ENCODE data around the gene USF1.
"Not testable (repeated sequence)": the region's sequence is repeated elsewhere in the genome, so short reads cannot be mapped to it uniquely, and the experiment has no call there.

Gene USF1

GRCh38 chr1:161001525-161001924 is 44.3 kb downstream of the USF1 start:
- no peak overlapping the region for H3K4me3 ChIP-seq (ENCODE audit: low read depth, low read length)
- TF ChIP-seq CTCF (IDR thresholded peaks at IDR 0.05; ENCODE audit: low read depth, low read length): no peak

- H3K4me3 ChIP-seq (ENCODE audit: low read depth, low read length): no peak overlapping the region
- no peak for TF ChIP-seq CTCF (IDR thresholded peaks at IDR 0.05; ENCODE audit: low read depth, low read length)
Measured at GRCh38 chr1:161000736-161001480, 44.9 kb downstream of the USF1 start.

- H3K4me3 ChIP-seq (ENCODE audit: low read depth, low read length): no peak overlapping the region
- TF ChIP-seq CTCF (IDR thresholded peaks at IDR 0.05; ENCODE audit: low read depth, low read length): no peak
Measured at GRCh38 chr1:160999376-160999775, 46.4 kb downstream of the USF1 start.

GRCh38 chr1:160997323-160998038 is 48.3 kb downstream of the USF1 start:
- peak; percentile 69 for TF ChIP-seq CTCF (IDR thresholded peaks at IDR 0.05; ENCODE audit: low read depth, low read length)
- no peak overlapping the region for H3K4me3 ChIP-seq (ENCODE audit: low read depth, low read length)

GRCh38 chr1:160996178-160996577 is 49.6 kb downstream of the USF1 start:
- TF ChIP-seq CTCF (IDR thresholded peaks at IDR 0.05; ENCODE audit: low read depth, low read length): no peak
- no peak overlapping the region for H3K4me3 ChIP-seq (ENCODE audit: low read depth, low read length)

GRCh38 chr1:160993544-160994193 is 52.1 kb downstream of the USF1 start:
- TF ChIP-seq CTCF (IDR thresholded peaks at IDR 0.05; ENCODE audit: low read depth, low read length): peak; percentile 17; the same call in 1 of the 2 replicates
- no peak overlapping the region for H3K4me3 ChIP-seq (ENCODE audit: low read depth, low read length)

GRCh38 chr1:160992036-160992435 is 53.7 kb downstream of the USF1 start:
- H3K4me3 ChIP-seq (ENCODE audit: low read depth, low read length): not testable (repeated sequence)

Measured in WI38 (cell line).